ENCODE results near the gene WDR6.

DNA sequence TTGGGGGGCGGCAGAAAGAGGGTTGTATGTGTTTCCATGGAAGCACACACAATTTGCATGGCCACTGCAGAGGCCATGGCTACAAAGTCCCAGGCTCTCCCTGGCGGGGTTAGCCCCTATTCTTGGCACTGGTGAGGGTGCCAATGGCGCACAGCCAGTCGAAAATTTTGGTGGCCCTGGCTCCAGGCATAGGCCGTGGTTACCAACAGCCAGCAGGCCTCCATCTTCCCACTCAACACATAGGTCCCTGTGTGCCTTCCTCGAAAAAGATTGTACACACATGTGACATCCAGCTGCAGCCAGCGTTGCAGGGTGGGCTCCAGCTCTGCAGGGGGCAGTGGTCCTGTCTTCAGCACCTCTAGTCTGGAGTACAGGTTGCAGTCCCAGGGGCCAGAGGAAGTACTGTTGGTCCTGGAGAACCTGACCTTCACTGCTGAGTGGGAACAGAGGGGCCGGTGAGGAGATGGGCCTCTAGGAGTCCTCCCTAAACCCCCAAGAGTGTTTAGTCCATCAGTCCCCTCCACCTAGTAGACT lies 10.0 kb upstream of the WDR6 start:
- TF ChIP-seq, protein P1, sequence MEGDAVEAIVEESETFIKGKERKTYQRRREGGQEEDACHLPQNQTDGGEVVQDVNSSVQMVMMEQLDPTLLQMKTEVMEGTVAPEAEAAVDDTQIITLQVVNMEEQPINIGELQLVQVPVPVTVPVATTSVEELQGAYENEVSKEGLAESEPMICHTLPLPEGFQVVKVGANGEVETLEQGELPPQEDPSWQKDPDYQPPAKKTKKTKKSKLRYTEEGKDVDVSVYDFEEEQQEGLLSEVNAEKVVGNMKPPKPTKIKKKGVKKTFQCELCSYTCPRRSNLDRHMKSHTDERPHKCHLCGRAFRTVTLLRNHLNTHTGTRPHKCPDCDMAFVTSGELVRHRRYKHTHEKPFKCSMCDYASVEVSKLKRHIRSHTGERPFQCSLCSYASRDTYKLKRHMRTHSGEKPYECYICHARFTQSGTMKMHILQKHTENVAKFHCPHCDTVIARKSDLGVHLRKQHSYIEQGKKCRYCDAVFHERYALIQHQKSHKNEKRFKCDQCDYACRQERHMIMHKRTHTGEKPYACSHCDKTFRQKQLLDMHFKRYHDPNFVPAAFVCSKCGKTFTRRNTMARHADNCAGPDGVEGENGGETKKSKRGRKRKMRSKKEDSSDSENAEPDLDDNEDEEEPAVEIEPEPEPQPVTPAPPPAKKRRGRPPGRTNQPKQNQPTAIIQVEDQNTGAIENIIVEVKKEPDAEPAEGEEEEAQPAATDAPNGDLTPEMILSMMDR (IDR thresholded peaks at IDR 0.05): no peak
- no peak for TF ChIP-seq EP300 (IDR thresholded peaks at IDR 0.05)
